ENCODE data around the gene MYO1B. TPM values are rescaled to one million over a fixed set of nuclear protein-coding genes. Genes with fewer than 3 reads are reported as not detected.

MYO1B gene
- total RNA-seq, 1 donor: 177 TPM

DNA sequence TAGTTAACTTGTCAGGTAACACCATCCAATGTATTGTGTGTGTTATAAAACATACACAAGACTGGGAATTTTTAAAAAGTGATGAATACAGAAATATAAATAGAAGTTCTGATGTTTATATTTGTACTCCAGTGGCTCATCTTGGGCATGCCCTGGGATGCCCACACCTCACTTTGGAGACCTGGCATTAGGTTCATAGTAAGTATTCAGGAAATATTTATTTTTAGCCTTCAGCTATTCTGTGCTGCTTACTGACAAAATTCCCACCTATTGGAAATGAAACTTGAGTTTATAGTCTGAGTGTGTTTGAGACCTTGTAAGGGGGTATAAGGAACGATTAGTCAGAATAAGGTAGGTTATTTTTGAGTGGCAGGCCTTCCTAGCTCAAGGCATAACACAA, 67.5 kb downstream of the MYO1B start:
- no peak overlapping the region for H3K4me3 ChIP-seq (ENCODE audit: low read depth, low read length)
- DNase-seq (ENCODE audit: low read depth): no peak
- TF ChIP-seq CTCF (IDR thresholded peaks at IDR 0.05; ENCODE audit: insufficient read depth, low read depth, low read length): no peak

- H3K4me3 ChIP-seq (ENCODE audit: low read depth, low read length): no peak overlapping the region
- DNase-seq (ENCODE audit: low read depth): no peak
- no peak for TF ChIP-seq CTCF (IDR thresholded peaks at IDR 0.05; ENCODE audit: insufficient read depth, low read depth, low read length)
These were observed 69.6 kb downstream of the MYO1B start for GRCh38 chr2:191314697-191315364.

DNA sequence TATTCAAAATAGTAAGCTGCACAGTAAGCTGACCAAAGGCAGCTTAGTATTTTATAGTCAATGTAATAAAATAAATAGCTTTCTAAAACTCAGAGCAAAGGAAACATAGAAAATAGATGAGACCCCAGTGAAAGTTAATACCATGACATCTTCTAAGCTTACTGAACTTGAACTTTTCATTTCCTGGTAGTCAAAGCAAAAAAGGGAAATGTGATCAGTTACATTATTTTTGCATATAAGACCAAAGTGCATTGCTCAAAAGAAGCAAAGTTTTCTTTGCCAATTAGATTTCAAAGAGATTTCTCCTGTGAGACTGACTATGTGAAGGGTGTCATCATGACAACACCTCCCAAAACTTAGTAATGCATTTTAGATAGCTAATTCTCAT, 70.2 kb downstream of the MYO1B start:
- TF ChIP-seq CTCF (IDR thresholded peaks at IDR 0.05; ENCODE audit: insufficient read depth, low read depth, low read length): no peak
- H3K4me3 ChIP-seq (ENCODE audit: low read depth, low read length): no peak overlapping the region
- no peak for DNase-seq (ENCODE audit: low read depth)

- peak; percentile 42 for DNase-seq (ENCODE audit: low read depth)
- no peak for TF ChIP-seq CTCF (IDR thresholded peaks at IDR 0.05; ENCODE audit: insufficient read depth, low read depth, low read length)
- no peak overlapping the region for H3K4me3 ChIP-seq (ENCODE audit: low read depth, low read length)
These were observed 71.2 kb downstream of the MYO1B start for GRCh38 chr2:191316246-191316994.

DNA sequence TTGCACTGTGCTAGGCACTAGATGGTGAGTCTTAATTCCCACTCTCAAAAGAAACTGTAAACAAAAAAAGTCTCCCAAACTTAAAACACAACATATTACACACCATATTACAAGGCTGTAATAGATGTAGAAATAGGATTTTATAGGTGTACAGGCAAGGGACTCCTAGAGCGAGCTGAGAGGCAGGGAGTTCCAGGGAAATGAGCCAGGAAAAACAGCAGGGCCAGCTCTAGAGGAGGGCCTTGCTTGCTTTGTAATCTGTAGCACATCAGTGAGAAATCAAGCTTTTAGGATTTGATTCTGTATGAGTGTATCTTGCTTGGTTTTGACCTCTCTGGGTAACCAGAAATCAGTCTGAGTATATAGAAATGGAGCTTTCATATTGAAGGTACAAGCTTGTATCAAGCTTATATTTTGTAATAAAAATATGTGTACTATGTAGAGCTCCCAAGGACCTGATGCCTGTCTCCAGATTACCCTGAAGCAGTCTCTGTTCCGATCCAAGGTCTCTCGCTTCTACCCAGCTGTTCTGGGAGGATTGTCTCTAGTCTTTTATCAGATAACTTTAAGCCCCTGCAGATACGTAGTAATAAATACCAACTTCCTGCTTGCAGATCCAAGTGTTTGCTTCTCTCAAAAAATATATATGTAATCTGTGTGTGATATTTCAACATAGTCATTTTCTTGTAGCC, 73.0 kb downstream of the MYO1B start:
- no peak overlapping the region for H3K4me3 ChIP-seq (ENCODE audit: low read depth, low read length)
- no peak for TF ChIP-seq CTCF (IDR thresholded peaks at IDR 0.05; ENCODE audit: insufficient read depth, low read depth, low read length)
- peak; percentile 91 for DNase-seq (ENCODE audit: low read depth)

DNA sequence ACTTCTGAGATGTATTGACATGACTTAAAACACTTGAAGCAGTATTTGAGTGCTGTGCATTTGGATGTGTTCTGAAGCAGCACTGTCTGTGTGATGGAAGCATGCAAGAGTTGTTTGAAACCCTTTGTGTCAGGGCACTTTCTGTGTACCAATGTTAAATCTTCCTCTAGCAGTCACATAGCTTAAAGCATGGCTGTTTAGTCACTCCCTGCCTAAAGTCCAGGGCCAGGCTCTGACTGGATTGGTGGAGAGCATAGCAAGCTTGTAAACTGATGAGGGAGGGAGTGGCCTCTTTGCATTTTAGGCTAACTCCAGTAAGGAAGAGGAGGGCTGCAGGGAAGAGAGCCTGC, 73.5 kb downstream of the MYO1B start:
- H3K4me3 ChIP-seq (ENCODE audit: low read depth, low read length): no peak overlapping the region
- peak; percentile 90 for DNase-seq (ENCODE audit: low read depth)
- no peak for TF ChIP-seq CTCF (IDR thresholded peaks at IDR 0.05; ENCODE audit: insufficient read depth, low read depth, low read length)
